Neural progenitor cell (in vitro differentiated cells): ENCODE data around the gene AHI1.

ENCODE experiments used
- EZH2 ChIP-seq: fragments of 200-600 bp; sonication (generic); IDR thresholded peaks from 2 replicates; pipeline ENCODE4 v1.6.1; 2017; ENCODE audit warnings: antibody characterized with exemption, mild to moderate bottlenecking, moderate library complexity
- TF ChIP-seq, protein P1 (sequence below): fragments of 200-600 bp; sonication (generic); IDR thresholded peaks from 2 replicates; pipeline ENCODE4 v1.5.1; 2017; ENCODE audit warnings: antibody characterized with exemption, mild to moderate bottlenecking

DNA sequence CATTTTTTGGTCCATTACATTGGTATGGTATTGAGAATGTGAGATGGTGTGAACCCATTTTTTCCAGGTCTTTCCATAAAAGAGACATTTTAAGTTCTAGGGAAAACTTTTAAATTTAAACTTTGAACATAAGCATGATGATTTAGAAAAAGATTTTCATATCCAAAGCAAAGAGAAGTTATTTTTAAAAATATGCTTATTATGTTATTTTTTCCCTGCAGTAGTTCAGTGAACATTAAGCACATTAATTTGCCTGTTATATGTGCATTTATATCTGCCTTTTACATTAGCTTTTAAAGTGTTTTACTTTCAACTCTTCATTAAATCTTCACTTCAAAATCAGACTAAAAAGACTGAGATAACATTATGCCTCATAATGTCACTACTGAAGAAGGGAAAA lies 116.7 kb downstream of the AHI1 start:
- TF ChIP-seq, protein P1, sequence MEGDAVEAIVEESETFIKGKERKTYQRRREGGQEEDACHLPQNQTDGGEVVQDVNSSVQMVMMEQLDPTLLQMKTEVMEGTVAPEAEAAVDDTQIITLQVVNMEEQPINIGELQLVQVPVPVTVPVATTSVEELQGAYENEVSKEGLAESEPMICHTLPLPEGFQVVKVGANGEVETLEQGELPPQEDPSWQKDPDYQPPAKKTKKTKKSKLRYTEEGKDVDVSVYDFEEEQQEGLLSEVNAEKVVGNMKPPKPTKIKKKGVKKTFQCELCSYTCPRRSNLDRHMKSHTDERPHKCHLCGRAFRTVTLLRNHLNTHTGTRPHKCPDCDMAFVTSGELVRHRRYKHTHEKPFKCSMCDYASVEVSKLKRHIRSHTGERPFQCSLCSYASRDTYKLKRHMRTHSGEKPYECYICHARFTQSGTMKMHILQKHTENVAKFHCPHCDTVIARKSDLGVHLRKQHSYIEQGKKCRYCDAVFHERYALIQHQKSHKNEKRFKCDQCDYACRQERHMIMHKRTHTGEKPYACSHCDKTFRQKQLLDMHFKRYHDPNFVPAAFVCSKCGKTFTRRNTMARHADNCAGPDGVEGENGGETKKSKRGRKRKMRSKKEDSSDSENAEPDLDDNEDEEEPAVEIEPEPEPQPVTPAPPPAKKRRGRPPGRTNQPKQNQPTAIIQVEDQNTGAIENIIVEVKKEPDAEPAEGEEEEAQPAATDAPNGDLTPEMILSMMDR = no peak
- TF ChIP-seq EZH2 = no peak
